Non-pigmented ciliary epithelial cell (primary cell): ENCODE measurements around the gene SLC9A8.

ENCODE experiments used
- DNase-seq: peaks from one replicate; pipeline ENCODE4 v3.0.0-alpha.2; 2010; ENCODE audit warnings: low read depth

Gene SLC9A8

DNA sequence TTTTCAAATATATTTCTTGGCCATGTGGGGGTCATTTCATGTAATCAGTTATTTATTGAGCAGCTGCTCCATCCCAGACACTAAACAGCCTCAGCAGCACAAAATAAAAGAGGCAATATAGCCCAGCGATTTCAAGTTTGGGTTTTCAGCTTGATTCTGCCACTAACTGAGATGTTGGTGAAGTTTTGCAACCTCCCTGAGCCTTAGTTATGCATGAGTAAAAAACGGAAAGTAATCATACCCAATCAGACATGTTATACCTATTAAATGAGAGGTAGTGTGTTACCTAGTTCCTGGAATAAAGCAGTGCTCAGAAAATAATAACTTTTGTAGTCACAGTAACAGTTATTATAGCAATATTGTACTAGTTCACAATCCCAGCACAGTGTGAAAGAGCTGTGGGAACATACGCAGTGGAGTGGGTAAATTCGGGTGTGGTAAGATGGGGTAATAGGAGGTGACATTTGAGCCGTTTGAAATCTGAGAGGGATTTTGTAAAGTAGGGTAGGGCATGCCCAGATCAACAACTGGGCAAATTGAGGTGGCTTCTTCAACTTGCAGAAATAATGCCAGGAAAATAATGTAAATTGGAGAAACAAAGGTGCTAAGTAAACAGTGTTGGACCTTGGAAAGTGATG is 1.5 kb downstream of the SLC9A8 start:
- DNase-seq = no peak

DNA sequence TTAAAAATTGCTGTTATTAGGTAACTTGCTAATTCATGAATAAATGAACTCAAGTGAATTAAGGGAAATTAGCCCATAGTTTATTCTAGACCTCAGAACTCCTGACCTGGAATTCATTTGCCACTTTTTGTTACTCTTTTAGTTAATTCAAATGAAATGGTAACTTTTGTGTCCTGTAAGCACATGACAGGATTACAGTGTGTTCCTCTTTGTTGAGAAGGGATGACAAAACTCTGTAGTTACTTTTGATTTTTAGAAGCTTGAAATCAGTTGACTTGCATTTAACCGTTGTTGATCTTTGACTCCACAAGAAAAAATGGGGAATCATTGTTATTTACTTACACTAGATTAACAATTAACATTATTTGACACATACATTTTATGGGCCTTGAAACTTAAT is 6.2 kb downstream of the SLC9A8 start:
- no peak for DNase-seq

DNA sequence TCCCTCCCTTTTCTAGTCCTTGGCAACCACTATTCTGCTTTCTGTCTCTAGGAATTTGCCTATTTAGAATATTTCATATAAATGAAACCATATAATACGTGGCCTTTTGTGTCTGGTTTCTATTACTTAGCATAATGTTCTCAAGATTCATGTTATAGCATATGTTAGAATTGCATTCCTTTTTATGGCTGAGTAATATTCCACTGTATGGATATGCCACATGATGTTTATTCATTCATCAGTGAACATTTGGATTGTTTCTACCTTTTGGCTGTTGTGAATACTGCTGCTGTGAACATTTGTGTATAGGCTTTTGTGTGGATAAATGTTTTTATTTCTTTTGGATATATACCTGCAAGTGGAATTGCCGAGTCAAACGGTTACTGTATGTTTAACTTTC is 7.1 kb downstream of the SLC9A8 start:
- DNase-seq = no peak

DNA sequence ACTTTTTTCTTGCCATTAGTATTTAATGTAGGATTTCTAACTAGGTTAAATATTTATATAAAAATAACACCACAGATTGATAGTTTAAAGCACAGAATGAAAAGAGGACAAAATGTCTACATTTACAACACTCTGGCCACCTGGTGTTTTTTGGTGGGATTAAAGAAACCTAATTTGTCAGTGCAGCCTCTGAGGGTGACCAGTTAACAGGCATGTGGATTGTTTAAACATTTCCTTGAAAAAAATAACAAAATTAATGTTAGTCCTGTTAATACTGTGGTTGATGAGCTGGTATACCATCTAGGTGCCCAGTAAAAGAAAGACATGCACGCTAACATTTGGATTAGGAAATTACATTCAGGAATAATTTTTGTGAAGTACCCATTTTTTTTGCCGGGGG is 8.8 kb downstream of the SLC9A8 start:
- DNase-seq = no peak

DNA sequence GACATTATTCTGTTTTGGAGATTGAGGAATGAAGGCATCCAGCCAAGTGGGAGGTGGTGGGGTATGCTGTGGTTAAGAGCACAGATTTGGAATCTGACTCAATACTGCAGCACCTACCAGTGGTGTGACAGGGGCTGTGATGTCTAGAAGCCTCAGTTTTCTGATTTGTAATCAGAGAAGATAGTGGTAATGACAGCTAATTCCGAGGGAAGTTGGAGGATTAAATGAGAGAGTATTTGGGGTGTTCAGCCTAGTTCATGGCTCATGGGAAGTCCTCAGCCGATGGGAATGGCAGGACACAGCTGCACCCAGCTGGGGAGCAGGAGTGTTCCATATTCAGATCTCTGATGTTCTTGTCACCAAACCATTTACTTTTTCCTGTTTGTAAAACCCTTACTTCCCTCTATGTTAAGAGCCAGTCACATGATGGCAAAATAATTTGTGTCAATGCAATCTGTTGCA is 9.3 kb downstream of the SLC9A8 start:
- DNase-seq = no peak

DNA sequence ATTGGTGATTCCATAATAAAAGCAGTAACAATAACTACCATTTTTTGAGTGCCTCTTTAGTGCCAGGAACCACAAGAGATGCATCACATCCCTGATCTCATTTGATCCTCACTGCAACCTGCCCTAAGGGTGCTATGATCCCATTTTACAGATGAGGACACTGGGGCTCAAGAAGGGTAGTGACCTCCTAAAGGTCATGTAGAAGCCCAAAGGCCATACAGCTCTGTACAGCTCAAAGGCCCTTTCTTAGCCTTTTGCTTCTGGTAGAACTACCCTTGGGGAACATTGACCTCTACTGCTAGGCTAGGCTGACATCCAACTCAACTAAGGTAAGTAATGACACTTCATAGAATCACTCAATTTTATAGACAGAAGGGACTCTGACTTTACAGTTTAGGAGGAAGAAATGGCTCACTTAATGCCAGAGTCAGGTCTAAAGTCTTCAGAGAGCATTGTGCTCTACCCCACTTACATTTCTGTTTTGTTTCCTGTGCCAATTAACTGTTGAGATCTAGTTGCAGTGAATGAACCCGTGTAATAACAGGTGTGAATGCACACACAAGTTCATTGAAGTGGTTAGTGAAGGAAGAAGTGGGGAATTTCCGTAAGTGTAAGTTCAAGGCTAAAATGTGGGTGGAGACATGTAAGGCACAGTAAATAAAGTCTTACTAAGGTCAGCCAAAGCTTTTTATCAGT is 10.7 kb downstream of the SLC9A8 start:
- DNase-seq = no peak

DNA sequence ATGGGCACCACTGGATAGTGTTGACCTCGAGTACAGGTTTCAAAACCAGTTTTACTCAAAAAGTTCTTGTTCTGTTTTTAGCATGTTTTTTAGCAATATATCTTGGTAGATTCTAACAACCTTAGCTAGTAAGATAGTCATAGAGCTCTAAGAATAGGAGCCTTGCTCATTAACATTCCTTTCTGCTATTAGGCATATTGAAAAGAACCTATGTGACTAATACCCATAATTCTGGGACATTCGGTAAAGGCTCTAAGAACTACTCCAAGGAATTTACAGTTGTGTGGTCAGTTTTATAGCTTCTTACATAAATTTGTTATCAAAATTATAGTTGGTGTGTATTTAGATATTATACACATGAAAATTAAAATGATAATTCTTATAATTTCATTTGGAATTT is 11.6 kb downstream of the SLC9A8 start:
- no peak for DNase-seq

DNA sequence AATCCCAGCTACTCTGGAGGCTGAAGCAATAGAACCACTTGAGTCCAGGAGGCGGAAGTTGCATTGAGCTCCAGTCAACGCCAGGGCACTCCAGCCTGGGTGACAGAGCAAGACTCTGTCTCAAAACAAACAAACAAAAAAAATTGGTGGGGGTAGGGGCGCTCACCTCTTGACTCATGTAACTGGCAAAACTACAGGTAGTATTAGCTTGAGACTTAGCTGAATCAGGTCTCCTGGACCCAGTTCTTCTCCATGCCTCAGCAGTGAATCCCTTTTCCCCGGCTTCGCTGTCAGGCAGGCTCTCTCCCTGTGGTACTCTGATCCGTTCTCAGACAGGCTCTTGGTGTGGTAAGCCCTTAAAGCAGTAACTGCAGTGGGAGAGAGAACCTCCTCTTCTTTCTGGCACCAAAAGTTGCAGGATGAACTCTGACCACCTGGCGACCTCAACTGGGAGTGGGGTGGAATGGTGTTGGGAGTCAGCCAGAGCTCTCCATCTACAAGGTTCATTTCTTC is 12.9 kb downstream of the SLC9A8 start:
- no peak for DNase-seq

DNA sequence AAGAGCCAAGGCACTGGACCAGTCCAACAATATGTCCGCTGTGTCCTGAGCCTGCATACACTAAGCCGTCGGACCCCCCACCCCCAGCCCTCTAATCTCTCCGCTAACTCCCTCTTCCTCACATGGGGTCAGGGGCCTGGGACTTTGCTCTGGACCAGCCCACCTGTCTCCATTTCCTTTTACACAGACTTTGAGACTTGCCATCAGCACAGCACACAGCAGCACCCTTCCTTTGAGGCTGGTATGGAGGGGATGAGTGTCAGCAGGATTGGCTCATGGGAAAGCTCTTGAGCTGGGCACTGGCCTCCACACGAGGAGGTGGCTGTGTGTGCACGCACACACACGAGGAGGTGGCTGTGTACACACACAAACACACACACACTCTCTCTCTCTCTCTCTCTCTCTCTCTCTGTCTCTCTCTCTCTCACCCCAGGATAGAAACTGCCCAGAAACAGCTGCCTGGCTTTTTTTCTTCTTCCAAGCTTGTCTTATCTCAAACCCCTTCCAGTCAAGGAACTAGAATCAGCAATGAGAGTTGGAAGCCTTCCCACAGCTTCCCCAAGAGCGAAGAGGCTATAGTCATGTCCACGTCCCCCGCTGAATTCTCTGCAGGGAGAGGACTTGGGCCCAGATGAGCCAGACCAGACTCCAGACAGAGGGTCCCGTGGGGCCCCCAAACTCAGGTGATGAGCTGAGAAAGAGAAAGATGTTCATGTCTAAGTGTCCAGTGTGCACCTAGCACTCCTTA is 18.6 kb downstream of the SLC9A8 start:
- no peak for DNase-seq

DNA sequence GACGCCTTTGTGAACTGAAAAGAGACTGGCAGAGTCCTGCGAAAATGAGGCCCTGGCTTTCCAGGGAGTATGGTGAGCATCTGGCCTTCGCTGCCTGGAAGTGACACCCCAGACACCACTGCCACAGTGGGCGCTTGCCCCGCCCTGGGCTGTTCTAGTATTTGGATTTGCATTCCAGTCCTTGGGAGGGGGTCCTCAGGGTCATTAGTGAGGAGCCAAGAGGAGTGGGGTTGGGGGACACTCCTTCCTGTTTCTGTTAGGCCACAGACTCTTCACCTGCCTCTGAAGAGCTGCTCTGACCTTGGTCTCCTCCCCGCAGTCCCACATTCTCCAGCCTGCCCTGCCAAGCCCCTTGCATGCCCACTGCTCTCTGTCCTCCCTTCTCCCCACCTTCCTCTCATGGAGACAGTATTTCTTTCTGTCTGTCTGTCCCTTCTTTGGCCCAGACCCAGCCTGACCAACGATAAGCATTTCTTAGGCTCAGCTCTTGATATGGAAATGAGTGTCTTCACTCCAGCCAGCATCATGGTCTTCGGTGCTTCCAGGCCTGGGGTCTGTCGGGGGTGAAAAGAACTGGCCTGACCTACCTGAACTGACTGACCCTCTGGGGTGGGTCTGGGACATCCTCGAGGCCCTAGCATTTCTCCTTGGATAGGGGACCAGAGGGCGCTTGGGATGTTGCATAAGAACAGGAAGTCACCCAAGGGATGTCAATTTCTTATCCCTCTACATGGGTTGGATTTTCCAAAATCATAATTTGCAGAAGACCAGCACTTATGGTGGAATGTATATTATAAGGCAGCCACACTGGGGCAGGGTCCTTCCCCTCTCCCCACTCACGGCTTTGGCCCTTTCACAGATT is 19.4 kb downstream of the SLC9A8 start:
- DNase-seq = no peak

DNA sequence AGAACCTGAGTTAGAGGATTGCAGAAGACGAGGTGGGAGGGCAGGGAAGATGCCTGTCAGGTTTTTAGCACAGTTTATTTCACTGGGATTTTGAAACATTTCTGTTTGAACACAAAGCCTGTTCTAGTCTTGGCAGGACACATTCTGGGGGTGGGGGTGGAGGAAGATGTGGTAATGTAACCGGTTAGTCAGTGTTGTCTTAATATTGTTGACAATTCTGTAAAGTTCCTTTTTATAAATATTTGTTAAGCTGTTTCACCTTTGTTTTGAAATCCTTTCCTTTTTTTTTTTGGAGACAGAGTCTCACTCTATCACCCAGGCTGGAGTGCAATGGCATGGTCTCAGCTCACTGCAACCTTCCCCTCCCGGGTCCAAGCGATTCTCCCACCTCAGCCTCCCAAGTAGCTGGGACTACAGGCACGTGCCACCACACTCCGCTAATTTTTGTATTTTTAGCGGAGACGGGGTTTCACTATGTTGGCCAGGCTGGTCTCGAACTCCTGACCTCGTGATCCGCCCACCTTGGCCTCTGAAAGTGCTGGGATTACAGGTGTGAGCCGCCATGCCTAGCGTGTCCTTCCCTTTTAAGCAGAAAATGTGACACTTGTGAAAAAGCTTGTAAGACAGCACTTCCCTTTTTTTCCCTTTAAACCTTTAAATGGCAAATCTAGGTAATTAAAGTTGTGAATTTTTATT is 20.2 kb downstream of the SLC9A8 start:
- no peak for DNase-seq

DNA sequence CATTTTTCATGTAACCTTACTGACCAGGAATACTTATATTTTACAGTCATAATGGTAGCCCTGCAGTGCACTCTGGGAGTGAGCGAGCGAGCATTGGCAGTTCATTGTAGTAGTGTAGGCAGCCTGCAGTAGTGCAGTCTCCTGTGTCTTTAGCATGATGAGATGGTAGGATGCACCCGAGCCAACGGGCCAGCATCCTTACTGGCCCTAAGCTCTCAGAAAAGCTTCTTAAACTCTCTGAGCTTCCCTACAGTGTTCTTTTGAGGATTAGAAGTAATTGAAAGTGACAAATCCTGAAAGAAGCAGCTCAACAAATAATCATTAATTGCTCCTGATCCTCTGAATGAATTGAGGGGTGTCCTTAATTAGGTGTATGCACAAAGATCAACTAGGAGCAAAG is 20.9 kb downstream of the SLC9A8 start:
- DNase-seq = no peak

DNA sequence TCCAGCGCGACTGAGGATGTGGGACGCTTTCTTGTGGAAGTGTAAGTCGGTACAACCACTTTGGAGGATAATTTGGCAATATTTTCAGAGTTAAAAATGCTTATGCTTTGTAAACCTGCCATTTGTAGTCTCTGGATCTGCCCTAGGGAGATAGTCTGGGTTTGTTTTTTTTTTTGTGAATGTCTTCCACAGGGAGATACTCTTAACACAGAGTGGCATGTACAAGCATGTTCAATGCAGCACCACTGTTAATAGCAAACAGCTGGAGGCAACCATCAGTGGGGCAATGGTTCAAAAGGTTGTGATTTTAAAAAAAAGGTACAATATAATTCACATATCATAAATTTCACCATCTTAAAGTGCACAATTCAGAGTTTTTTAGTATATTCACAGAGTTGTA is 22.4 kb downstream of the SLC9A8 start:
- DNase-seq = no peak

DNA sequence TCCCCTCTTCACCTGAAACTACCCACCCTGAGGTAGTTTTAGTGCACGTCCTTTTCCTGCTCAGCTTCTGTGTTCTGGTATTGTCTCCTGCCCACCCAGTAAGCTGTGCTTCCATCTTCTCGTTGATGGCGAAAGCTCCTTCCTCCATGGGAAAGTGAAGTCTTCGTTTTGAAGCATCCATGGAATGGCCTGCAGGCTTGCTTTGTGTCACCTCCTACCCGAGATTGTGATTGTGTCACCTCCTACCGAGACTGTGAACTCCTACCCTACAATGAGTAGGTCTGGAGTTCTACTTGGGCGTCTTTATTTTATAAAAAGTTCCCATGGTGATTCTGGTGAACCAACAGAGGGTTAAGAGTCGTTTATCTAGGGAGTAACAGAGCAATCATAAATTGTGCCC is 25.9 kb downstream of the SLC9A8 start:
- no peak for DNase-seq

DNA sequence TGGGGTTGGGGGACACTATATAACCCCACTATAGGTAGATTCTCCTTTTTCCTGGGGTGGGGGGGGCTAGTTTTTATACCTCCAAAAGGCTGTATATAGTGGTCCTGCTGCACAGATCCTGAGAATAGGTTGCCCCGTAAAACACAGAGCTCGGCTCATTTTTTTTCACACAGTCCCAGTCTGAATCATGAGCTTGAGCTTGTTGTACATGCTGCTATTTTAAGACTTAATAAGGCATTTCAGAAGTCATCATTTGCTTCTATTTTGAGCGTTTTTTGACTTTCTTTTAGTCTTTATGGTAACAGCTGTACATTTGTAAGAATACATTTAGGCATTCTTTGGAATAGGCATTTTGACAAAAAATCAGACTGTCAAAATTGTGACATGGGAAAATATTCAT is 30.5 kb downstream of the SLC9A8 start:
- no peak for DNase-seq

DNA sequence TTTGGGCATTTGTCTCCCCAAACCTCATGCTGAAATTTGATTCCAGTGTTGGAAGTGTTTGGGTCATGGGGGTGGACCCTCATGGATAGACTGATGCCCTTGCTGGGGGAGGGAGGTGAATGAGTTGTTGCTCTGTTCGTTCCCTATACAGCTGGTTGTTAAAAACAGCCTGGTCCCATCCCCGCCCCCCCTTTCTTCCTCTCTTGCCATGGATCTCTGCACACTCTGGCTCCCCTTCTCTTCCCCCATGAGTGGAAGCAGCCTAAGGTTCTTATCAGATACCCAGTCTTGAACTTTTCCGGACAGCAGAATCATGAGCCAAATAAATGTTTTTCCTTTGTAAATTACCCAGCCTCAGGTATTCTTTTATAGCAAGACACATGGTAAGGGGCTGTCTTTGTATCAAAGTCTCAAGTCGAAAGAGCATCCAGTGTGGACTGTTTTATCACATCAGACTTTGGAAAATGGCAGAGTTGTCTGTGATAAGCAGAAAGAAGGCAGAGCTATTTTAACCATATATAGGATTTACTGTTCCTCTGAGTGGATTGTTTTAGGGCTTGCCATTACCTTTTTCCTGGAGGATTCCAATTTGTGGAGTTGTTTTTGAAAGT is 31.2 kb downstream of the SLC9A8 start:
- DNase-seq = no peak

DNA sequence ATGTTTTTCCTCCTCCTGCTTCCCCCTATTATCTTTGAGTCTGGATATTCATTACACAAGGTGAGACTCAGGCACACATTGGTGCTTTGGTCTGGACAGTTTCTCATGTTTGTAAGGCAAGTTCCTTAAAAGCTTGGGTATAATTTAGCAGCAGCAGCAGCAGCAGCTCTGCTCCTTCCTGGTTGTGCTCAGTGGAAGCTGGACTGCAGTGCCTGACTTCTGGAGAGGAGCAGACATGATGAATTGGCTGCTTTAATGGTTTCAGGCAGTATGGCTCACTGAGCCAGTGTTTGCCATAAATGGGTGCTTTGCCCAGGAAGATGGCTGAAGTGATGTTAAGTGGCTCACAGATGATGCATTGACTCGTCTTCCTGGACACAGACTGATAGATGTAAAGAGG is 32.4 kb downstream of the SLC9A8 start:
- no peak for DNase-seq

DNA sequence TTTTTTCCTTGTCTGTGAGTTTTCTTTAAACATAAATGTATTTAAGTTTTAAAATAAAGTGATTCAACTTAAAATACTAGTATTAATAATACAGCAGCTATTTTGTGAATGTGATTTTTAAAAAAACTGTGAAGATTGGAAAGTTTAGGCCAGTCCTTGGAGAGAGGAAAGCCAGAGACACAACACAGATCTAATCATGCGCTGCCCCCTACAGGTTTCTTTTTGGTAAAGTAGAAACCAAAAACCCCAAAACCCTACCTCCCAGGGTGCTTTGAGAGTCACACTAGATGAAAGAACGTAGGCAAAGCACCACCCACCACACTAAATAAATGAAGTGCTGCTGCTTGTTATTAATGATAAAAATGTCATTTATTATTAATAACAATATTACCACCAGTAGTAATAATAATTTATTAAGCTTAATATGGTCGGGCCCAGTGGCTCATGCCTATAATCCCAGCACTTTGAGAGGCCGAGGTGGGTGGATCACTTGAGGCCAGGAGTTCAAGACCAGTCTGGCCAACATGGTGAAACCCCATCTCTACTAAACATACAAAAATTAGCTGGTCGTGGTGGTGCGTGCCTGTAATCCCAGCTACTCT is 33.7 kb downstream of the SLC9A8 start:
- no peak for DNase-seq

DNA sequence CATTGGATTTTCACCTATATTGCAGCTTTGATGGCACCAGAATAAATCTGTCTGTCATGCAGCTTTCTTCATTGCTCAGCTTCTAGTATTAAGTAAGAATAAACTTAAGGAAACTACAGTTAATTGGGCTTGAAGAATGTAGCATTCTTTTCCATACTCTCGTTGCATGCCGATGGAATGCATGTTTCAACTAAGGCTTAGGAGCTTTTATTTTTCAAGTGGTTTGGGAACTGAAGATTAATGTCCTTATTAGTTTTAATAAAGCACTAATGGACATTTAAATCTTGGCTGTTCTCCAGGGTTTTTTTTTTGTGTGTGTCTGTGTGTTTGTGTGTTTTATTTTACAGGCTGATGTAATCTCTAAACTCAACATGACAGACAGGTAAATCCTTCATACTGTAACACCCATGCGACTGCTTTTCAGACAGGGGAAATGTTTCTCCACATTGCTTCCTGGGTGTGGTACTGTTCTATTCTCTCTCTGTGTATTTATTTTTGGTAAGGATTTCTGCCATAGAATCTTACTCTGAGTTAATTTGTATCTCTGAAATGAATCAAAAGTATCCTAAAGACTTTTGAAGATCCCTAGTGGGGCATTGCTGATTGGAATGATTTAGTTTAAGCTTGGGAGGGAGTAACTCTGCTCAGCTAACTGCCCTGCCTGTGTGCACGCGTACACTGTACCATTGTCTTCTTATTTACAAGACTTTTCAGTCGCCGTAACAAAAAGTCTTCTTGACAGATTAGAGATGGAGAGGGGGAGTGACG is 38.0 kb downstream of the SLC9A8 start:
- DNase-seq = no peak

DNA sequence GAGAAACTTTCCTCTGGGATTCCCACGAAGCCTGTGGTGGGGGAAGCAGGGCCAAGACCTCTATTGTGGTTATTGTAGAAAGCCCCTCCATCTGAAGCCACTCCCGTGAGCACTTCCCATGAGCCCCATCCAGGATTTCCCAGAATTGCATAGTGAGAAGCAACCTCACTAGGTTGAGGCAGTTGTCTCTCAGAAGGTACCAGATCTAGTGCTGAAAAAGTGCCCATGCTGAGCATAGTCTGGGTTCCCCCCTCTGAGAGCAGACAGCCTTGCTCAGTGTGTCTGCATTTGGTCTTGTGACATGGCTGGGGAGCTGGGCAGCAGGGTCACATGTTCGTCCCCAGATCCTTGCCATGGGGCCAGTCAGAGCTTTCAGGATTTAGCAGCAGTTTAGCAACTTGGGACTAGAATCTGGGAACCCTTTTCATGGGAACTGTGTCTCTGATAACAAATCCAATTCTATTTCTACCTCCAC is 38.6 kb downstream of the SLC9A8 start:
- DNase-seq = no peak
